Purkinje cell (primary cell): ENCODE data around the gene COL19A1. TPM values are rescaled to one million over a fixed set of nuclear protein-coding genes. Genes with fewer than 3 reads are reported as not detected.

Experiments used
- polyA plus RNA-seq: library from polyadenylated mRNA; unstranded; fragments of >200 nt; fragmentation: Nextera tagmentation; gene quantifications from 2 replicates; pipeline ENCODE4 v1.2.1, GENCODE V29; 2014

Gene COL19A1
- polyA plus RNA-seq = 2.5 TPM in 1 of 2 replicates, not detected in the other

DNA sequence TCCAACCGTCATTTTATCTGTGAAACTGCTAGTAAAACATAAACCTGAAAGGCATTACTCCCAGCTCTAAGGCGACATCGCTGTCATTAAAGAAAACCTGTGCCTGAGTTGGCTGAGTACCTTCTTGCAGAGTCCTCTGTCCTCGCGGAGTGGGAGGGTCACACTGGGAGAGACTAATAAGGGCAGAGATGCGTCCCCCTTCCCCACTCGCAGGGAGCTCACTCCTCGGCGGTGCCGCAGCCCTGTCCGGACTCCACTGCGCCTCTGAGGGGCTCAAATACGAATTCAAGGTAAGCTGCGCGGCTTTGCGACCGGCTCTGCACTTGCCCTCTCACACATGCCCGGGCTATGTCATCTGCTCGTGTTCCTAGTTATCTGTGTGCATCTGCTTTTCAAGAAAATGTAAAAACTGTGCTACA lies at the start of gene COL19A1:
Gene COL19A1, plus strand, starts transcription at position 206 of the 419 bp plus-strand sequence. CDS start 13,012 bp downstream, outside the sequence.

Other genes starting within 250 kb of the COL19A1 start
- gene LMBRD1, start 69.5 kb upstream of the COL19A1 start, polyA plus RNA-seq = 124 and 157 TPM in 2 replicates